ENCODE data around the gene NKD1. TPM values are rescaled to one million over a fixed set of nuclear protein-coding genes. Genes with fewer than 3 reads are reported as not detected.

Gene NKD1
- total RNA-seq, 1 donor from 2014 or later, result 31.3 TPM

GRCh38 chr16:50616386-50616785 lies 68.2 kb downstream of the NKD1 start:
- Mint-ChIP-seq H3K9me3 (ENCODE audit: unreplicated experiment) (peaks cover 10% of the 10 kb centered on the region), H3K27me3 (ENCODE audit: unreplicated experiment) (peaks cover 6% of the 10 kb centered on the region), H3K4me3 (ENCODE audit: unreplicated experiment) (no peak overlapping the region), H3K27ac (ENCODE audit: unreplicated experiment) (peak overlapping the region; percentile 8), H3K4me1 (ENCODE audit: low read depth, unreplicated experiment) (peaks cover 46% of the 10 kb centered on the region), H3K36me3 (ENCODE audit: unreplicated experiment) (peaks cover 5% of the 10 kb centered on the region)
- DNase-seq, result no peak
- TF ChIP-seq, protein P1, sequence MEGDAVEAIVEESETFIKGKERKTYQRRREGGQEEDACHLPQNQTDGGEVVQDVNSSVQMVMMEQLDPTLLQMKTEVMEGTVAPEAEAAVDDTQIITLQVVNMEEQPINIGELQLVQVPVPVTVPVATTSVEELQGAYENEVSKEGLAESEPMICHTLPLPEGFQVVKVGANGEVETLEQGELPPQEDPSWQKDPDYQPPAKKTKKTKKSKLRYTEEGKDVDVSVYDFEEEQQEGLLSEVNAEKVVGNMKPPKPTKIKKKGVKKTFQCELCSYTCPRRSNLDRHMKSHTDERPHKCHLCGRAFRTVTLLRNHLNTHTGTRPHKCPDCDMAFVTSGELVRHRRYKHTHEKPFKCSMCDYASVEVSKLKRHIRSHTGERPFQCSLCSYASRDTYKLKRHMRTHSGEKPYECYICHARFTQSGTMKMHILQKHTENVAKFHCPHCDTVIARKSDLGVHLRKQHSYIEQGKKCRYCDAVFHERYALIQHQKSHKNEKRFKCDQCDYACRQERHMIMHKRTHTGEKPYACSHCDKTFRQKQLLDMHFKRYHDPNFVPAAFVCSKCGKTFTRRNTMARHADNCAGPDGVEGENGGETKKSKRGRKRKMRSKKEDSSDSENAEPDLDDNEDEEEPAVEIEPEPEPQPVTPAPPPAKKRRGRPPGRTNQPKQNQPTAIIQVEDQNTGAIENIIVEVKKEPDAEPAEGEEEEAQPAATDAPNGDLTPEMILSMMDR (IDR thresholded peaks at IDR 0.05; ENCODE audit: partially characterized antibody, unreplicated experiment), result no peak

- peaks cover 10% of the 10 kb centered on the region for H3K9me3 Mint-ChIP-seq (ENCODE audit: unreplicated experiment)
- no peak for DNase-seq
- H3K27me3 Mint-ChIP-seq (ENCODE audit: unreplicated experiment), result peaks cover 6% of the 10 kb centered on the region
- H3K4me3 Mint-ChIP-seq (ENCODE audit: unreplicated experiment), result no peak overlapping the region
- H3K27ac Mint-ChIP-seq (ENCODE audit: unreplicated experiment), result no peak overlapping the region
- H3K36me3 Mint-ChIP-seq (ENCODE audit: unreplicated experiment), result peaks cover 5% of the 10 kb centered on the region
- peaks cover 42% of the 10 kb centered on the region for H3K4me1 Mint-ChIP-seq (ENCODE audit: low read depth, unreplicated experiment)
- TF ChIP-seq, protein P1 (IDR thresholded peaks at IDR 0.05; ENCODE audit: partially characterized antibody, unreplicated experiment), result no peak
Observed at GRCh38 chr16:50616883-50617645, 68.9 kb downstream of the NKD1 start.

- Mint-ChIP-seq H3K27me3 (ENCODE audit: unreplicated experiment) (peaks cover 6% of the 10 kb centered on the region), H3K36me3 (ENCODE audit: unreplicated experiment) (peaks cover 5% of the 10 kb centered on the region)
Observed at GRCh38 chr16:50617646-50618184, 69.5 kb downstream of the NKD1 start.

DNA sequence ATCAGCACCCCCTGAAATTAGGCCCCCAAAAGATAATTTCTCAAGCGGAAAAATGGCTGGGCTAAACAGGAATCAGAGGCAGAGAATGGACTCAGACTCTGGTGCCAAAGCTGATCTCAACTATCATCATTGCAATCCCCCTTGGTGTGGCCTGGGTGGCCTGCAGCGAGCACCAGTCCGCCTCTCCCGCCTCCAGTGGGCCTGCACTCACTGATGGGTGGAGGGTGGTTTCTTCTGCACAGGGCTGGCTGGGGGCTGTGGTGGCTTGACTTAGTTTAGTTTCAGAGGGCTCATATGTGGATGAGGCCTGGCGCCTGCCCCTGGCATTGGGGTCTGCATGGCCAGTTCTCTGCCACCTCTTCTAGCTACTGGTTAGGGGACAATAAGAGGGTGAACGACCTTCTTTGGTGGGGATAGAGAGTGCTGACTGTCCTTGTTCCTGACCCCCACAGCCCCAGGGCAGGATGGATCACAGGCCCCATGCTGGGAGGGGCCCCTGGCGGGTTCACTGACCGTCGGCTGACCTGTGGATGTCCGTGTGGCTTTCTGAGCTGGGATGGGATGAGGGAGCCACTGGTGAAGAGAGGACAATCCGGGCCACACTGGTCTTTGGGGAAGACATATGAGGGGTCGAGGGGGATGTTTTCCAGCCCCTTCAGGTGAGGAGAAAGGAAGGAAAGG lies 70.2 kb downstream of the NKD1 start:
- Mint-ChIP-seq H3K27ac (ENCODE audit: unreplicated experiment) (no peak overlapping the region), H3K36me3 (ENCODE audit: unreplicated experiment) (peaks cover 5% of the 10 kb centered on the region), H3K27me3 (ENCODE audit: unreplicated experiment) (peaks cover 6% of the 10 kb centered on the region), H3K9me3 (ENCODE audit: unreplicated experiment) (peaks cover 7% of the 10 kb centered on the region), H3K4me1 (ENCODE audit: low read depth, unreplicated experiment) (peaks cover 33% of the 10 kb centered on the region), H3K4me3 (ENCODE audit: unreplicated experiment) (no peak overlapping the region)
- TF ChIP-seq, protein P1 (IDR thresholded peaks at IDR 0.05; ENCODE audit: partially characterized antibody, unreplicated experiment), result no peak
- DNase-seq, result no peak

More at GRCh38 chr16:50617646-50618184, 69.5 kb downstream of the NKD1 start:
- H3K4me1 Mint-ChIP-seq (ENCODE audit: low read depth, unreplicated experiment), result peaks cover 38% of the 10 kb centered on the region
- no peak for DNase-seq
- H3K27ac Mint-ChIP-seq (ENCODE audit: unreplicated experiment), result no peak overlapping the region
- H3K9me3 Mint-ChIP-seq (ENCODE audit: unreplicated experiment), result peaks cover 10% of the 10 kb centered on the region
- TF ChIP-seq, protein P1 (IDR thresholded peaks at IDR 0.05; ENCODE audit: partially characterized antibody, unreplicated experiment), result no peak
- H3K4me3 Mint-ChIP-seq (ENCODE audit: unreplicated experiment), result no peak overlapping the region
